HCT116 (cell line): ENCODE data around the gene MAP7. TPM values are rescaled to one million over a fixed set of nuclear protein-coding genes. Genes with fewer than 3 reads are reported as not detected.

Experiments used
- ATAC-seq: fragments of 200-7000 bp; cut with Tn5 transposase; 2 replicates; pipeline ENCODE4 v1.9.1; 2020; ENCODE audit warnings: mild to moderate bottlenecking, moderate library complexity
- BruUV-seq: library from RNA; stranded (reverse); fragments of 400-500 nt; replicated peaks from 2 replicates; lab custom pipeline; 2021; lab: Mats Ljungman, UMichigan
- CTCF ChIA-PET: fragments of 300-600 bp; sonication (Branson Sonifier 250); formaldehyde crosslinking; loops from one replicate; lab custom pipeline; 2021; ENCODE audit warnings: antibody characterized with exemption; lab: Charles Lee
- POLR2A ChIA-PET: fragments of 300-600, 350-600 bp; sonication (Branson Sonifier 250); formaldehyde crosslinking; loops from one replicate; lab custom pipeline; 2021; ENCODE audit warnings: antibody characterized with exemption; lab: Charles Lee
- RAD21 ChIA-PET, 2 experiments: fragments of 300-600 bp; sonication (Branson Sonifier 250); formaldehyde crosslinking; loops; one replicate each; lab custom pipeline; 2023; ENCODE audit warnings: low total read pairs in 2 of 2; ENCODE audit not compliant: uncharacterized antibody in 2 of 2, unreplicated experiment in 2 of 2, low non-redundant PET in 1 of 2; lab: Charles Lee
- DNase-seq: peaks from one replicate; pipeline ENCODE4 v3.0.0-alpha.2; 2010; ENCODE audit warnings: low read depth, low spot score
- H2AFZ ChIP-seq: fragments of 200-600 bp; shearing (Covaris generic), sonication (generic); 2 replicates; pipeline ENCODE4 v1.6.1; 2017; ENCODE audit warnings: low read depth, mixed run types, mixed read lengths, antibody characterized with exemption, low read length; ENCODE audit not compliant: poor library complexity, severe bottlenecking
- H3K27ac ChIP-seq: 2 replicates; pipeline ENCODE4 v1.5.1; 2012; ENCODE audit warnings: low read depth, low read length
- H3K27me3 ChIP-seq: fragments of 200-600 bp; sonication (generic); 2 replicates; pipeline ENCODE4 v1.6.1; 2016; ENCODE audit warnings: mixed run types, low read length, mixed read lengths; ENCODE audit not compliant: insufficient read depth
- H3K36me3 ChIP-seq, 2 experiments: fragments of 200-500 bp in 1 of 2; fragments of 200-600 bp in 1 of 2; sonication (Bioruptor generic) in 1 of 2; sonication (generic) in 1 of 2; 2 replicates each; pipeline versions ENCODE4 v1.5.1 to v1.6.1; 2014 to 2016; ENCODE audit warnings: low read length in 2 of 2, inconsistent platforms in 1 of 2, mixed read lengths in 1 of 2, mixed run types in 1 of 2; ENCODE audit not compliant: insufficient read depth in 2 of 2, control insufficient read depth in 1 of 2
- H3K4me1 ChIP-seq, 2 experiments: fragments of 200-600 bp in 1 of 2; sonication (generic) in 1 of 2; 2 replicates each; pipeline versions ENCODE4 v1.5.1 to v1.6.1; 2012 to 2017; ENCODE audit warnings: low read length in 2 of 2, inconsistent platforms in 1 of 2, mild to moderate bottlenecking in 1 of 2, mixed read lengths in 1 of 2, mixed run types in 1 of 2, moderate library complexity in 1 of 2; ENCODE audit not compliant: insufficient read depth in 2 of 2, control insufficient read depth in 1 of 2
- H3K4me2 ChIP-seq: fragments of 200-600 bp; sonication (generic); 2 replicates; pipeline ENCODE4 v1.6.1; 2017; ENCODE audit warnings: mixed run types, low read length, mixed read lengths
- H3K4me3 ChIP-seq, 2 experiments: fragments of 200-600 bp in 1 of 2; sonication (generic) in 1 of 2; replicated peaks in 1 of 2; 2 replicates each; pipeline ENCODE4 v1.5.1; 2011 to 2016; ENCODE audit warnings: low read length in 2 of 2, control low read depth in 1 of 2, low read depth in 1 of 2, mild to moderate bottlenecking in 1 of 2, mixed read lengths in 1 of 2, mixed run types in 1 of 2
- H3K79me2 ChIP-seq: fragments of 200-600 bp; sonication (generic); 2 replicates; pipeline ENCODE4 v1.6.1; 2017; ENCODE audit warnings: mild to moderate bottlenecking, mixed run types, low read length, moderate library complexity, mixed read lengths; ENCODE audit not compliant: insufficient read depth
- H3K9ac ChIP-seq: fragments of 200-600 bp; sonication (generic); 2 replicates; pipeline ENCODE4 v1.6.1; 2016; ENCODE audit warnings: low read length, mixed read lengths
- H3K9me2 ChIP-seq: fragments of 200-600 bp; sonication (generic), shearing (Covaris generic); 2 replicates; pipeline ENCODE4 v1.6.1; 2017; ENCODE audit warnings: mixed run types, mild to moderate bottlenecking, moderate library complexity; ENCODE audit not compliant: insufficient read depth
- H3K9me3 ChIP-seq, 2 experiments: fragments of 200-500 bp in 1 of 2; fragments of 200-600 bp in 1 of 2; sonication (Bioruptor generic) in 1 of 2; sonication (generic) in 1 of 2; 2 replicates each; pipeline ENCODE4 v1.6.1; 2014 to 2017; ENCODE audit warnings: low read length in 2 of 2, mixed read lengths in 2 of 2, inconsistent platforms in 1 of 2, low read depth in 1 of 2, mild to moderate bottlenecking in 1 of 2, mixed run types in 1 of 2, moderate library complexity in 1 of 2; ENCODE audit not compliant: control insufficient read depth in 1 of 2, insufficient read depth in 1 of 2
- H4K20me1 ChIP-seq: fragments of 200-600 bp; sonication (generic), shearing (Covaris generic); 2 replicates; pipeline ENCODE4 v1.6.1; 2017; ENCODE audit warnings: mixed run types, mild to moderate bottlenecking, moderate library complexity; ENCODE audit not compliant: insufficient read depth
- ELF1 ChIP-seq: IDR thresholded peaks from 2 replicates; pipeline ENCODE4 v1.6.1; 2012; ENCODE audit warnings: low read depth, borderline replicate concordance
- EZH2 ChIP-seq: fragments of 200-600 bp; sonication (generic); IDR thresholded peaks from 2 replicates; pipeline ENCODE4 v1.6.1; 2017; ENCODE audit warnings: antibody characterized with exemption, mixed run types
- EZH2phosphoT487 ChIP-seq: fragments of 200-600 bp; IDR thresholded peaks from 2 replicates; pipeline ENCODE4 v1.6.1; 2018; ENCODE audit warnings: antibody characterized with exemption, borderline replicate concordance
- POLR2A ChIP-seq: IDR thresholded peaks from 2 replicates; pipeline ENCODE4 v1.7.0; 2011; ENCODE audit warnings: borderline replicate concordance; ENCODE audit not compliant: insufficient read depth, insufficient read length; ENCODE audit errors: extremely low read depth
- SIN3A ChIP-seq: IDR thresholded peaks from 2 replicates; pipeline ENCODE4 v1.6.1; 2012; ENCODE audit warnings: low read depth
- SP1 ChIP-seq: IDR thresholded peaks from 2 replicates; pipeline ENCODE4 v1.6.1; 2012; ENCODE audit warnings: low read depth
- SRF ChIP-seq: IDR thresholded peaks from 2 replicates; pipeline ENCODE4 v1.6.1; 2012; ENCODE audit warnings: low read depth
- ZNF274 ChIP-seq: fragments of 200-500 bp; sonication (Bioruptor generic); IDR thresholded peaks from 2 replicates; pipeline ENCODE4 v1.6.1; 2014; ENCODE audit warnings: mild to moderate bottlenecking, low read depth, low read length, inconsistent platforms
- intact Hi-C: fragments of 100-400 bp; cut with micrococcal nuclease; formaldehyde crosslinking; loops from 2 replicates; pipeline ENCODE4 v1.10.0; 2022
- total RNA-seq: library from RNA; stranded (reverse); gene quantifications from one replicate; pipeline ENCODE4 v1.2.1, GENCODE V29; 2021; ENCODE audit not compliant: unreplicated experiment
- TF ChIP-seq, protein P1 (sequence below): IDR thresholded peaks from 2 replicates; pipeline ENCODE4 v1.6.1; 2012; ENCODE audit warnings: low read depth
- TF ChIP-seq, protein P2 (sequence below): IDR thresholded peaks from 2 replicates; pipeline ENCODE4 v1.6.1; 2012

MAP7 gene
- total RNA-seq, 1 experiment from 2014 or later, result 35.5 TPM

DNA sequence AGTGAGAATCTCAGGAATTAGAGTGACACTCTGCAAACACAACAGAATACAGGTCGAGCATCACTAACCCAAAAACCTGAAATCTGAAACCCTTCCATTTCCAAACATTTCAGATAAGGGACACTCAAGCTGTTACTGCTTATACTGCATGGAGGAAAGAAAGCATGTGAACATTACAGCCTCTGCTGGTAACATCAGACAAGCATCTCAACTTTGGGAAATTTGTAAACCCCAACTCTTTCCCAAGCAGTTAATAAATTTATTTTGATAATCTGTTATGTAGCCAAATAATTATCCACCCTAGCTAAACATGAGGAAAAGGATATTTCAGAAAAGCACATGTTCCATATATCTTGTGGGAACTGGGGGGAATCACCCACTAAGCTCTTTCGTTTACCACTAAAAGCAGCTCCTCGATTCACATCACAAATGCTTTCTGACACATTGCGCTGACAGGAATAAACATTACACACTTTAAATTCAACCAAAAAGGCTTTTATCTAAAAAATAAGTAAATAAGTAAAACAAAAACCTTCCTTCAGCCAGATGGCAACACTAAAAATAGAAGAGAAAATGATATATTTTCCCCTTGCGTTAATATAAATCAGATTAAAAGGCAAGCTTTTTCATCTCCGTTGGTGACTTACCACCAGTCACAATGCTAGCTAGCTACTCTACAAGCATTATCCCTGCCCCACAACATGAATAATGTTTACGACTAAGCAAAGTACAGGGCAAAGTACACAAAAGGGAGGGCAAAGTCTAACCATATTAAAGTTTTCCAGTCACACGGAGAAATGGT, 120.8 kb downstream of the MAP7 start:
- no peaks in the 10 kb centered on the region for H3K4me1 ChIP-seq
- CTCF ChIA-PET, result no interaction called here
- H3K9me2 ChIP-seq, result no peaks in the 10 kb centered on the region
- BruUV-seq, result no TSS peak
- ATAC-seq (no peak), DNase-seq (no peak)
- H3K9me3 ChIP-seq, result no peaks in the 10 kb centered on the region
- no peaks in the 10 kb centered on the region; the same call in 1 of the 2 replicates for H4K20me1 ChIP-seq
- POLR2A ChIA-PET, result no interaction called here
- no peaks in the 10 kb centered on the region; the same call in 1 of the 2 replicates for H3K79me2 ChIP-seq
- H3K27ac ChIP-seq, result no peak overlapping the region
- H2AFZ ChIP-seq, result no peak overlapping the region
- TF ChIP-seq, protein P1, sequence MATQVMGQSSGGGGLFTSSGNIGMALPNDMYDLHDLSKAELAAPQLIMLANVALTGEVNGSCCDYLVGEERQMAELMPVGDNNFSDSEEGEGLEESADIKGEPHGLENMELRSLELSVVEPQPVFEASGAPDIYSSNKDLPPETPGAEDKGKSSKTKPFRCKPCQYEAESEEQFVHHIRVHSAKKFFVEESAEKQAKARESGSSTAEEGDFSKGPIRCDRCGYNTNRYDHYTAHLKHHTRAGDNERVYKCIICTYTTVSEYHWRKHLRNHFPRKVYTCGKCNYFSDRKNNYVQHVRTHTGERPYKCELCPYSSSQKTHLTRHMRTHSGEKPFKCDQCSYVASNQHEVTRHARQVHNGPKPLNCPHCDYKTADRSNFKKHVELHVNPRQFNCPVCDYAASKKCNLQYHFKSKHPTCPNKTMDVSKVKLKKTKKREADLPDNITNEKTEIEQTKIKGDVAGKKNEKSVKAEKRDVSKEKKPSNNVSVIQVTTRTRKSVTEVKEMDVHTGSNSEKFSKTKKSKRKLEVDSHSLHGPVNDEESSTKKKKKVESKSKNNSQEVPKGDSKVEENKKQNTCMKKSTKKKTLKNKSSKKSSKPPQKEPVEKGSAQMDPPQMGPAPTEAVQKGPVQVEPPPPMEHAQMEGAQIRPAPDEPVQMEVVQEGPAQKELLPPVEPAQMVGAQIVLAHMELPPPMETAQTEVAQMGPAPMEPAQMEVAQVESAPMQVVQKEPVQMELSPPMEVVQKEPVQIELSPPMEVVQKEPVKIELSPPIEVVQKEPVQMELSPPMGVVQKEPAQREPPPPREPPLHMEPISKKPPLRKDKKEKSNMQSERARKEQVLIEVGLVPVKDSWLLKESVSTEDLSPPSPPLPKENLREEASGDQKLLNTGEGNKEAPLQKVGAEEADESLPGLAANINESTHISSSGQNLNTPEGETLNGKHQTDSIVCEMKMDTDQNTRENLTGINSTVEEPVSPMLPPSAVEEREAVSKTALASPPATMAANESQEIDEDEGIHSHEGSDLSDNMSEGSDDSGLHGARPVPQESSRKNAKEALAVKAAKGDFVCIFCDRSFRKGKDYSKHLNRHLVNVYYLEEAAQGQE, result no peak
- no peak for TF ChIP-seq SP1
- no peak for TF ChIP-seq POLR2A
- TF ChIP-seq ZNF274, result no peak
- TF ChIP-seq EZH2, result no peak
- TF ChIP-seq SIN3A, result no peak
- TF ChIP-seq EZH2phosphoT487, result no peak
- TF ChIP-seq ELF1, result no peak
- TF ChIP-seq, protein P2, sequence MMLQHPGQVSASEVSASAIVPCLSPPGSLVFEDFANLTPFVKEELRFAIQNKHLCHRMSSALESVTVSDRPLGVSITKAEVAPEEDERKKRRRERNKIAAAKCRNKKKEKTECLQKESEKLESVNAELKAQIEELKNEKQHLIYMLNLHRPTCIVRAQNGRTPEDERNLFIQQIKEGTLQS, result no peak
- TF ChIP-seq SRF, result no peak
- RAD21 ChIA-PET, result no interaction called here
- no peaks in the 10 kb centered on the region for H3K36me3 ChIP-seq
- no peak overlapping the region for H3K4me2 ChIP-seq
- H3K27me3 ChIP-seq, result no peaks in the 10 kb centered on the region
- no peak overlapping the region for H3K9ac ChIP-seq
- intact Hi-C loops, result no loop called here
- H3K4me3 ChIP-seq, result no peak overlapping the region
